Activated naive CD4-positive, alpha-beta T cell treated with anti-CD3 and anti-CD28 coated beads, Interleukin-2, amount 10 ng/mL, durations not matched to agents 7 days and 5 days (primary cell): ENCODE measurements around the gene TMOD3.

Source experiments
- CTCF ChIA-PET: fragments of 350-600 bp; sonication (Branson Sonifier 250); formaldehyde crosslinking; loops from one replicate; lab custom pipeline; 2021; ENCODE audit warnings: antibody characterized with exemption; lab: Charles Lee
- DNase-seq: peaks from one replicate; pipeline ENCODE4 v3.0.0-alpha.2; 2020
- H3K27ac Mint-ChIP-seq: one replicate; pipeline ENCODE4 v1.8.0; 2021; ENCODE audit warnings: mild to moderate bottlenecking, moderate library complexity, mixed read lengths
- H3K27me3 Mint-ChIP-seq: one replicate; pipeline ENCODE4 v1.8.0; 2021; ENCODE audit warnings: mild to moderate bottlenecking, mixed read lengths
- H3K36me3 Mint-ChIP-seq: one replicate; pipeline ENCODE4 v1.8.0; 2021; ENCODE audit warnings: mixed read lengths
- H3K4me1 Mint-ChIP-seq: one replicate; pipeline ENCODE4 v1.8.0; 2021; ENCODE audit warnings: mixed read lengths
- H3K4me3 Mint-ChIP-seq: one replicate; pipeline ENCODE4 v1.8.0; 2021; ENCODE audit warnings: mild to moderate bottlenecking, moderate library complexity, mixed read lengths
- H3K9me3 Mint-ChIP-seq: one replicate; pipeline ENCODE4 v1.8.0; 2021; ENCODE audit warnings: mixed read lengths

Gene TMOD3

DNA sequence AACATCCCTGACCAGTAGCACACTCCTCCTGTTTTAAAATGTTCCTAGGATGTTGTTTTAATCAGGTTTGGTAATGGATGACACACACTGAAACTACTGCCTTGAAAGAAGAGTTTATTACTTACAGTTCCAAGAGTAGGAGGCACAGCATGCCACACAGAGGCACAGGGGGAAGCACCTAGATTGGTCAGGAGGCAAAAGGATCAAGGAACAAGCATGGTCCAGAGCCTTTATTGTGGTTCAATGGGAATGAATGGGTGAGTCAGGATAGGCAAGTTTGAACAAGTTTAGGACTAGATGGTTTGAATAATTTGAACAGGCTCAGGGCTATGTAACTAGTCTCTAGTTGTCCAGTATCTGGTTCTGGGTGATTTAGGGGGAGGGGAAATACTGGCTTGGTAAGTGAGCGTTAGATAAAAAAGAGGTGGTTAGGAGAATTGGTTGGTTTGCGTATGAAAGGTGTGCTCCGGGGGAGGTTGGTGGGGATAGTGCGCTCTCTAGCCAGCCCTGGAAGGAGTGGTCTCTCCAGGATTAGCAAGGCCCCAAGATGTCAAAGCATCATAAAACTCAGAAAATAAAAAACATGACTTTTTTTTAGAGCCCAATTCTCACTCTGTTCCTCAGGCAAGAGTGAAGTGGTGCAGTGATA lies 35.1 kb downstream of the TMOD3 start:
- Mint-ChIP-seq H3K9me3 (no peaks in the 10 kb centered on the region), H3K4me3 (no peak overlapping the region), H3K27me3 (no peaks in the 10 kb centered on the region), H3K27ac (no peak overlapping the region), H3K36me3 (peaks cover 54% of the 10 kb centered on the region), H3K4me1 (peaks cover 42% of the 10 kb centered on the region)
- DNase-seq: no peak
- CTCF ChIA-PET: no interaction called here

DNA sequence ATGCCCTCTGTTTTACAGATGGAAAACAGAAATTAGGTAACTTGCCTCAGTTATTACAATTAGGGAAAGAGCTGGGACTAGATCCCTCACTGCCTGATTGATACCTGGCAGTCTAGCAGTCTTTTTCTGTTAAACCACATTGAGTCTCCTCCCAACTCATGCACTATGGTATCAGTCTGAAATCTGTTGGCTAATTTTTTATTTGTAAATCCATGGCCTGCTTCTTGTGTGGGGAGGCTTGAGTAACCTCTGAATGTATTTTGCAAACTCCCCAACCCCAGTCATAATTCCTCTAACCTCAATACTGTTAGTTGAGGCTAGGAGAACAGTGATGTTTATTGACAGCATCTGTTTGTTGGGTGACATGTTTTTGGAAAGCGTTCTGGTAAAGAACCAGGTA lies 35.9 kb downstream of the TMOD3 start:
- H3K9me3 Mint-ChIP-seq: no peaks in the 10 kb centered on the region
- no peaks in the 10 kb centered on the region for H3K27me3 Mint-ChIP-seq
- H3K36me3 Mint-ChIP-seq: peaks cover 51% of the 10 kb centered on the region
- H3K27ac Mint-ChIP-seq: no peak overlapping the region
- DNase-seq: no peak
- CTCF ChIA-PET: no interaction called here
- peaks cover 38% of the 10 kb centered on the region for H3K4me1 Mint-ChIP-seq
- no peak overlapping the region for H3K4me3 Mint-ChIP-seq

DNA sequence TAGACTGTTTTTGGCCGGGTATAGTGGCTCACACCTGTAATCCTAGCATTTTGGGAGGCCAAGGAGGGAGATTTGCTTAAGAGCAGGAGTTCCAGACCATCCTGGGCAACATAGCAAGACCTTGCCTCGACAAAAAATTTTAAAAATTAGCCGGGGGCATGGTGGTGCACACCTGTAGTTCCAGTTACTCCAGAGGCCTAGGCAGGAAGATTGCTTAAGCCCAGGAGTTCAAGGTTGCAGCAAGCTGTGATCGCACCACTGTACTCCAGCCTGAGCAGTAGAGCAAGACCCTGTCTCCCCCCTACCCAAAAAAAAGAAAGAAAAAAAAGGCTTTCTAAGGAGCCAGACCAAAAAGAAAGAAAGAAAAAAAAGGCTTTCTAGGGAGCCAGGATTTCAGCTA lies 36.7 kb downstream of the TMOD3 start:
- Mint-ChIP-seq H3K36me3 (peaks cover 56% of the 10 kb centered on the region), H3K27ac (no peak overlapping the region), H3K27me3 (no peaks in the 10 kb centered on the region), H3K4me3 (no peak overlapping the region), H3K9me3 (no peaks in the 10 kb centered on the region), H3K4me1 (peaks cover 34% of the 10 kb centered on the region)
- DNase-seq: no peak
- CTCF ChIA-PET: no interaction called here

DNA sequence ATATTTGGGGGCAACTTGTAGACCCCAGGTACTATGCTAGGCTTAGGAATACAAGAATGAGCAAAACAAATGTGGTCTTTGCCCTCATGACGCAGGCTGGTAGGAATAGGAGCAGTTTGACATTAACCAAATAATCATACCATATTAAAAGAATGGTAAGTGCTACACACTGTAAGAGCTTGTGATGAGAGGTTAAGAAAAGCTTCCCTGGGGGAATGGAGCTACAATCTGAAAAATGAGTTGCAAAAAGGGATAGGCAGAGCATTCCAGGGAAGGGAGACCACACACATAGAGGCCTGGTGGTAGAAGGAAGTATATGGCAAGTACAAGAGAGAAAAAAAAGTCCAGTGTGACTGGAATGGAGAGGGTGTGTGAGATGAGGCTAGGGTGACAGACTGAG lies 37.3 kb downstream of the TMOD3 start:
- DNase-seq: no peak
- H3K27me3 Mint-ChIP-seq: no peaks in the 10 kb centered on the region
- CTCF ChIA-PET: interaction anchor here (1.5 kb wide), 1 partner anchor 22 kb away, joined by 4 read pairs; no protein-coding TSS in a partner anchor
- peaks cover 59% of the 10 kb centered on the region for H3K36me3 Mint-ChIP-seq
- no peaks in the 10 kb centered on the region for H3K9me3 Mint-ChIP-seq
- H3K4me1 Mint-ChIP-seq: peaks cover 28% of the 10 kb centered on the region
- no peak overlapping the region for H3K4me3 Mint-ChIP-seq
- peak overlapping the region; percentile 1 for H3K27ac Mint-ChIP-seq

DNA sequence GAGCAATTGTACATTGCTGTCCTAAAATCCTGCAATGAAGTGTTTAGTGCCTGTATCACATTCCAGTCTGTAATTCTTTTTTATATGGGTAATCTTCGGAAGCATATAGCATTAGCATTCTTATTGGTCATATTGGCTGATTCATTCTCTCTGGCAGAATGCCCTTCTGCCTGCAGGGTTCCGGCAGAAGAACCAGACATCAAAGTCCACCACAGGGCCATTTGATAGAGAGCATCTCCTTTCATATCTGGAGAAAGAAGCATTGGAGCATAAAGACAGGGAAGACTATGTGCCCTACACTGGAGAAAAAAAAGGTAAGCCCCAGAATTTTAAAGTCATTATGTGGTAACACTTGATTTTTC lies 39.6 kb downstream of the TMOD3 start:
- Mint-ChIP-seq H3K27me3 (no peaks in the 10 kb centered on the region), H3K4me3 (no peak overlapping the region), H3K36me3 (peaks cover 59% of the 10 kb centered on the region), H3K9me3 (no peaks in the 10 kb centered on the region), H3K27ac (no peak overlapping the region), H3K4me1 (peaks cover 9% of the 10 kb centered on the region)
- CTCF ChIA-PET: no interaction called here
- DNase-seq: no peak

DNA sequence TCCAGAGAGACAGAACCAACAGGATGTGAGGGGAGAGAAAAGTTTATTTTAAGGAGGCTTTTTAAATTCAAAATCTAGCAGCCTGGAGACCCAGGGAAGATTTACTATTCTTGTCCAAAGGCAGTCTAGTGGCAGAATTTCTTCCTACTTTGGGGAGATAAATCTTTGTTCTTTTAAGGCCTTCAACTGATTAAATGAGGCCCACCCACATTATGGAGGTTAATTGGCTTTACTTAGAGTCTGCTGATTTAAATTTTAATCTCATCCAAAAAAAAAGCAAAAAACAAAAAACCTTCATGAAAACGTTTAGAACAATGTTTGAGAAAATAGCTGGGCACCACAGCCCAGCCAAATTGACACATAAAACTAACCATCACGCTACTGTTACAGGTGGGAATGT lies 41.3 kb downstream of the TMOD3 start:
- Mint-ChIP-seq H3K9me3 (no peaks in the 10 kb centered on the region), H3K36me3 (peaks cover 55% of the 10 kb centered on the region), H3K4me3 (no peak overlapping the region), H3K4me1 (no peaks in the 10 kb centered on the region), H3K27me3 (no peaks in the 10 kb centered on the region), H3K27ac (no peak overlapping the region)
- no peak for DNase-seq
- CTCF ChIA-PET: no interaction called here

DNA sequence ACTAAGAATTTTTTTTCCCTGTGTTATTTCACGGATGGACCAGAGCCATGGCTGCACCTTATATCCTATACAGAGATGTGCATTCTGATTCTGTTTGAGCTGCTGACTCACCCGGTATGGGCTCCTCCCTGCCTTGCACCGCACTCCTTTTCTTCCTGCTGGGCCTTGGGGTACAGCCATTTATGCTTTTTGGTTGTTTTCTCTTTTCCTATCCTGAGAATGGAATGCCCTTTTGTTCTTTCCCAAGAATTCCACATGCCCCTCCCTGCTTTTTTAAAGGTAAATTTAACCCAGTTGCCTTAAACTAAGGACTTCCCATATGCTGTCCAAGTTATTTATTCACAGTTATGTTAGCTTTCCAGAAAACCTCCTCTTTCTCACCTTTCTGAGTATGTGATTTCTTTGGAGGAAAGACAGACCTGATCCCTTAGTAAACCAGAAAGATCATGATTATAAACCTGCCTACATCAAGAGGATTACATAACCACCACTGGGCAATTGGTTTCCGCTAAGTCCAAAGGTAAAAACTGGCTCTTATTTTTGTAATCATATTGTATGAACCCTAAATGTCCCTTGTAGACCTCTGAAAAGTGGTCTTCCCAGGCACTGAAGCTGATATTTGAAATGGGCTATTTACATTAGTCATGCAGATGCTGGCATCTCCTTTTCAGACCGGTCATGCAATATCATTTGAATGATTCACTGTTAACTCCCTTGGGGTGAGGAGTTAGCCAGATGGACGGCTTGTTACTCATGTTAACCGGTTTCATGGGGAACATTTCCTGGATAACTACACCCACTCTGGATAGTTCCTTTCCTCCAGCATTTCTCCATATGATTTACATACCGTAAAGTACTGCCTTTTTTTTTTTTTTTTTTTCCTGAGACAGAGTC lies 45.5 kb downstream of the TMOD3 start:
- CTCF ChIA-PET: no interaction called here
- no peaks in the 10 kb centered on the region for H3K9me3 Mint-ChIP-seq
- no peak overlapping the region for H3K27ac Mint-ChIP-seq
- no peaks in the 10 kb centered on the region for H3K27me3 Mint-ChIP-seq
- no peak overlapping the region for H3K4me3 Mint-ChIP-seq
- peaks cover 51% of the 10 kb centered on the region for H3K36me3 Mint-ChIP-seq
- DNase-seq: no peak
- H3K4me1 Mint-ChIP-seq: no peaks in the 10 kb centered on the region

DNA sequence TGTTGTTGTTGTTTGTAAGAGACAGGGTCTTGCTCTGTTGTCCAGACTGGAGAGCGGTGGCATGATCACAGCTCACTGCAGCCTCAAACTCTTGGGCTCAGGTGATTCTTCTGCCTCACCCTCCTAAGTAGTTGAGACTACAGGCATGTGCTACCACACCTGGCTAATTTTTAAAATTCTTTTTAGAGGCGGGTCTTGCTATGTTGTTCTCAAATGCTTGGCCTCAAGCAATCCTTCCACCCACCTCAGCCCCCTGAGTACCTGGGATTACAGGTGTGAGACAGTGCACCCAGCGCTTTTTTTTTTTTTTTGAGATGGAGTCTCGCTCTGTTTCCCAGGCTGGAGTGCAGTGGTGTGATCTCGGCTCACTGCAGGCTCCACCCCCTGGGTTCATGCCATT lies 46.7 kb downstream of the TMOD3 start:
- CTCF ChIA-PET: no interaction called here
- DNase-seq: no peak
- no peaks in the 10 kb centered on the region for H3K4me1 Mint-ChIP-seq
- no peaks in the 10 kb centered on the region for H3K9me3 Mint-ChIP-seq
- no peak overlapping the region for H3K27ac Mint-ChIP-seq
- H3K27me3 Mint-ChIP-seq: no peaks in the 10 kb centered on the region
- peaks cover 45% of the 10 kb centered on the region for H3K36me3 Mint-ChIP-seq
- no peak overlapping the region for H3K4me3 Mint-ChIP-seq

DNA sequence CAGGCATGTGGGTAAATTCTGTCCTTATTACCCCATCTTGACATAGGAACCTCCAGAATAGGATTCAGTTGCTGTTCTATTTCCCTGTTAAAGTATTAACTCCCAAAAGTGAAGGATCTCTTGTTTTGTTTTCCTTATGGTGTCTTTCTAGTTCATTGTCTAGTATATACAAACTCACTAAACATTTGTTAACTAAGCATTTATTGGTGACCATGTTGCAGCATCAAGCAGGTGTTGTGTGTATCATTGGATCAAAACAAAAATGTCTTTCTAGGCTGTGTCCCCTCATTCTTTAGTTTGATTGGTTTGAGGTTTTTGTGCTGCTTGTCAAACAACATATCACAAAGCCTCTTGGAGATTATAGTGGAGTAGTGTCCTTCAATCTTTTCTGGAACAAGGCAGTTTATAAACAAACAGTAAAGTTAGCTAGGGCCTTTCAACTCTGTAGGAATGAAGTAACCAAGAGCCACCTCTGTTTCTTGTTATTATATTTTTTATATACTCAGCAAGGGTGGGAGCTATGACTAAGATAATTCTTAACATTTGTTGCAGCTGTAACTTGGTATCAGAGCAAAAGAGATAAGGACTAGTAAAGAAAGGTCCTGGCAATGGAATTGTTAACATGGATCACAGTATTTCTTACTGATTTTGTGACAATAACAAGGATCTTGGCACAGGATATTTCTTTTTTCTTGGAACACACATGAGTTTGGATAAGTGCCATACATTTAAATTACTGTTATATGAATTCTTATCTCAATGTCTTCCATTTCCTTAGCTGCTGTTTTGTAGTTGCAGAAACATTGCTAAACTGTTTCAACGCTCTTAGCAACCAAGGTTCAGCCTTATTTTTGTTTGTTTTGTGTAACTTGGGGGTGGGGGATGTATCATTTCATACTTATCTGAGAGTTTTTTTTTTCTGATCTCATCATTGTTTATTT lies 49.3 kb downstream of the TMOD3 start:
- CTCF ChIA-PET: interaction anchor here (1.0 to 2.3 kb wide), 3 partner anchors 10 to 26 kb away, joined by 3 to 5 read pairs (median 4); no protein-coding TSS in a partner anchor
- H3K9me3 Mint-ChIP-seq: no peaks in the 10 kb centered on the region
- H3K27me3 Mint-ChIP-seq: no peaks in the 10 kb centered on the region
- DNase-seq: no peak
- H3K4me1 Mint-ChIP-seq: no peaks in the 10 kb centered on the region
- H3K27ac Mint-ChIP-seq: no peak overlapping the region
- H3K4me3 Mint-ChIP-seq: no peak overlapping the region
- H3K36me3 Mint-ChIP-seq: peaks cover 38% of the 10 kb centered on the region

DNA sequence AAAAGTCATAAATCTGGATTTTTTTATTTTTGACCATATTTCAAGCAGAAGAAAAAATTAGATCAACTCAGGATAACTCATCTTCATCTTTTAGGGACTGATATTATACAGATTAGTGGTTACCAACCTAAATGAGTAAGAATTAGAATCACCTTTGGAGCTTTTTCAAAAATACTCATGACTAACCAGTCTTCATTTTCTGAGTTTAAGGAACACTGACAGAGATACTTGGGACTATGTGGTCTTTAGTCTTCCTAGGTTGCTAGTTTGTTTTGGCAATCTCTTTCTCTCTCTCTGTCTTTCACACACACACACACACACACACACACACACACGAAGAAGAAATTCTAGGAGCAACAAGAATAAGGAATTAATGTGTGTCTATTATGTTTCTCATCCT lies 50.1 kb downstream of the TMOD3 start:
- no peak overlapping the region for H3K27ac Mint-ChIP-seq
- no peak overlapping the region for H3K4me3 Mint-ChIP-seq
- peaks cover 44% of the 10 kb centered on the region for H3K36me3 Mint-ChIP-seq
- H3K9me3 Mint-ChIP-seq: no peaks in the 10 kb centered on the region
- no peaks in the 10 kb centered on the region for H3K4me1 Mint-ChIP-seq
- DNase-seq: no peak
- H3K27me3 Mint-ChIP-seq: no peaks in the 10 kb centered on the region
- CTCF ChIA-PET: interaction anchor here (2.3 kb wide), 1 partner anchor 25 kb away, joined by 5 read pairs; no protein-coding TSS in a partner anchor

DNA sequence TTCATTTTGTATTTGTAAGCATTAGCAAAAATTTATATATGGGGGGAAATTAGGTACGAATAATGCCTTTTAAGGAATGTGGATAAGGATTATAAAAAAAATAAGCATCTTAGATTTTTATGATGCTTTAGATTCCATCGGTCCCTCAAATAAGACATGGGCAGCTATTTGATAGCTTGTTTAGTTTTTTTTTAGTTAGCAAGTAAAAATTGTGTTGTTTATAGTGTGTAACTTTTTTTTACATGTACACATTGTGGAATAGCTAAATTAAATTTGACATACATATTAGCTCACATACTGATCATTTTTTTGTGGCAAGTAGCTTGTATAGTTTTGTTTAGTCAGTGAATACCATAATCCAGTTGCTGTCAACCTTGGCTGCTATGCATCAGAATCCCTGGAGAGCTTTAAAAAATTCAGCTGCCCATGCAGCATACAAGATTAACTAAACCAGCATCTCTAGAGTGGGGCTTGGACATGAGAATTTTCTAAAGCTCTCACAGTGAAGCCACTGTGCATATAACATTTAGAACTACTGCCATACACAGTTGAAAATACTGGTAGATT lies 53.9 kb downstream of the TMOD3 start:
- H3K27ac Mint-ChIP-seq: no peak overlapping the region
- CTCF ChIA-PET: interaction anchor here (0.9 to 2.0 kb wide), 3 partner anchors 9 to 106 kb away, joined by 3 to 5 read pairs (median 3); no protein-coding TSS in a partner anchor
- peaks cover 35% of the 10 kb centered on the region for H3K36me3 Mint-ChIP-seq
- no peaks in the 10 kb centered on the region for H3K27me3 Mint-ChIP-seq
- no peak overlapping the region for H3K4me3 Mint-ChIP-seq
- no peaks in the 10 kb centered on the region for H3K9me3 Mint-ChIP-seq
- no peaks in the 10 kb centered on the region for H3K4me1 Mint-ChIP-seq
- no peak for DNase-seq

DNA sequence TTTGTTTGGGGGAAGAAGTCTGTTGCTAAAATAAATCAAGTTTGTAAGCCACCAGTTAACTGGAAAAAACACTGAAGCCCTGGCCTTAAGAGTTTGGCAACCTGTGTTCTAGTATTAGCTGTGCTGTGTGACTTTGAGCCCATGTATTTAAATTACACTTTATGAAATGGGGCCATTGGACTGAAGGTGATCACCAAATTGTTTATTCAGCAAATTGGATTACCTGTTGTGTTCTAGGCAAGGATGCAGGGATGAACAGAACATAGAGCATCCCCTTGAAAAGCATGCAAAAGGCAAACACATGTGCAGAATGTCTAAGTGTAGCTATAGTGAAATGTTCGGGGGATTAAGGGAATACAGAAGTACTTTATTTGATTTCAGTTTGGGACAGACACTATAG lies 54.6 kb downstream of the TMOD3 start:
- no peaks in the 10 kb centered on the region for H3K9me3 Mint-ChIP-seq
- no peaks in the 10 kb centered on the region for H3K27me3 Mint-ChIP-seq
- no peak overlapping the region for H3K4me3 Mint-ChIP-seq
- no peak for DNase-seq
- no peak overlapping the region for H3K27ac Mint-ChIP-seq
- H3K36me3 Mint-ChIP-seq: peaks cover 35% of the 10 kb centered on the region
- CTCF ChIA-PET: interaction anchor here (0.9 to 2.0 kb wide), 3 partner anchors 12 to 107 kb away, joined by 3 to 5 read pairs (median 4); no protein-coding TSS in a partner anchor
- H3K4me1 Mint-ChIP-seq: no peaks in the 10 kb centered on the region

DNA sequence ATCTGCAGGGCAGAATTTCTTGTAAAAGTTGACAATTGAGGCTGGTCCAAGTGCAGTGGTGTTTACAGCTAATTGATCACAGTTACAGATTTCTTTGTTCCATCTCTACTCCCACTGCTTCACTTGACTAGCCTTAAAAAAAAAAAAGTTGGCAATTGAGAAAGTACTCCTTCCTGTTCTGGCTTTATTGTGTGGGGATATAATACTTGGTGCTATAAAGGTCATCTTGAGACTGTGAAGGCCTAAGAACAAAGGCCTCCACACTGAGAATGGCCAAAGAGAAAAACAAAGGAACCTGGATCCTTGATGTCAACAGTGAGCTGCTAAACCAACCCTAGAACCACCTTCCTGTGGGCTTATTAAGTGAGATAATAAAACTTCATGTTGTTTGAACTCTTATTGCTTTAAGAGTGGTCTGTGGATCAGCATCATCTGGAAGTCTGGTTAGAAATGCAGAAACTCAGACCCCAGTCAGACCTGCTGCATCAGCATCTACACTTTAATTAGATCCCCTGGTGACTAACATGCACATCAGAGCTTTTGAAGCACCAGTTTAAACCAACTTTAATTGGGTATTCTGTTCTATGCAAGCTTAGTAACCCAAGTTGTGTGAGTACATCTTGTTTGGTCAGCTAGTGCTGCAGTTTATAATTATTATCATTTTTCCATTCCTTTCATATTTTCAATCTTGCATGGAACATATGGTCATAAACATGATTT lies 55.2 kb downstream of the TMOD3 start:
- Mint-ChIP-seq H3K36me3 (peaks cover 35% of the 10 kb centered on the region), H3K27me3 (no peaks in the 10 kb centered on the region), H3K4me3 (no peak overlapping the region), H3K4me1 (no peaks in the 10 kb centered on the region), H3K9me3 (no peaks in the 10 kb centered on the region), H3K27ac (peak overlapping the region; percentile 13)
- no peak for DNase-seq
- CTCF ChIA-PET: interaction anchor here (0.9 to 2.0 kb wide), 3 partner anchors 13 to 108 kb away, joined by 3 to 5 read pairs (median 4); no protein-coding TSS in a partner anchor
